Neuronal stem cell (in vitro differentiated cells): ENCODE data around the gene PPM1G.

ENCODE experiments used
- DNase-seq: peaks from one replicate; pipeline ENCODE4 v3.0.0-alpha.2; 2013; ENCODE audit warnings: low spot score
- H2AFZ ChIP-seq: one replicate; pipeline ENCODE4 v1.6.1; 2013; ENCODE audit warnings: mild to moderate bottlenecking, low read length, inconsistent platforms
- H2AK5ac ChIP-seq: 2 replicates; pipeline ENCODE4 v1.6.1; 2013; ENCODE audit warnings: low read depth, mild to moderate bottlenecking, inconsistent platforms, low read length, moderate library complexity, mixed read lengths
- H2BK120ac ChIP-seq: 2 replicates; pipeline ENCODE4 v1.6.1; 2013; ENCODE audit warnings: low read depth, mild to moderate bottlenecking, inconsistent platforms, low read length, moderate library complexity, mixed read lengths
- H2BK12ac ChIP-seq: one replicate; pipeline ENCODE4 v1.6.1; 2013; ENCODE audit warnings: low read length, inconsistent platforms
- H2BK15ac ChIP-seq: 2 replicates; pipeline ENCODE4 v1.6.1; 2013; ENCODE audit warnings: mild to moderate bottlenecking, low read length, inconsistent platforms, mixed read lengths
- H2BK5ac ChIP-seq: one replicate; pipeline ENCODE4 v1.6.1; 2013; ENCODE audit warnings: inconsistent platforms, mild to moderate bottlenecking, low read length, moderate library complexity
- H3K14ac ChIP-seq: one replicate; pipeline ENCODE4 v1.6.1; 2013; ENCODE audit warnings: low read length, inconsistent platforms
- H3K18ac ChIP-seq: 2 replicates; pipeline ENCODE4 v1.6.1; 2013; ENCODE audit warnings: low read length, inconsistent platforms
- H3K23ac ChIP-seq: 2 replicates; pipeline ENCODE4 v1.6.1; 2013; ENCODE audit warnings: low read depth, mild to moderate bottlenecking, mixed read lengths, low read length, inconsistent platforms; ENCODE audit not compliant: poor library complexity
- H3K27ac ChIP-seq: replicated peaks from 3 replicates; pipeline ENCODE4 v1.5.1; 2013; ENCODE audit warnings: low read length, inconsistent platforms
- H3K27me3 ChIP-seq, 3 experiments: 2 replicates each; pipeline ENCODE4 v1.6.1; 2013; ENCODE audit warnings: low read length in 3 of 3, mild to moderate bottlenecking in 2 of 3, inconsistent platforms in 1 of 3, low read depth in 1 of 3, mixed read lengths in 1 of 3, moderate library complexity in 1 of 3; ENCODE audit not compliant: control insufficient read depth in 3 of 3, insufficient read depth in 3 of 3
- H3K36me3 ChIP-seq, 2 donors: replicated peaks in 1 of 2; 2 replicates each; pipeline ENCODE4 v1.6.1; 2013; ENCODE audit warnings: low read length in 2 of 2; ENCODE audit not compliant: control insufficient read depth in 2 of 2, insufficient read depth in 2 of 2
- H3K4ac ChIP-seq: 2 replicates; pipeline ENCODE4 v1.6.1; 2013; ENCODE audit warnings: inconsistent platforms, mild to moderate bottlenecking, low read length, moderate library complexity
- H3K4me1 ChIP-seq, 2 donors: 1 replicate in 1 of 2; 2 replicates in 1 of 2; pipeline ENCODE4 v1.6.1; 2013; ENCODE audit warnings: low read length in 2 of 2, low read depth in 1 of 2; ENCODE audit not compliant: control insufficient read depth in 2 of 2, insufficient read depth in 1 of 2
- H3K4me2 ChIP-seq: one replicate; pipeline ENCODE4 v1.6.1; 2013; ENCODE audit warnings: mild to moderate bottlenecking, low read length, inconsistent platforms; ENCODE audit not compliant: insufficient read depth, poor library complexity, severe bottlenecking
- H3K4me3 ChIP-seq, 2 donors: 2 replicates each; pipeline ENCODE4 v1.5.1; 2013; ENCODE audit warnings: low read length in 2 of 2, mild to moderate bottlenecking in 2 of 2, inconsistent platforms in 1 of 2, moderate library complexity in 1 of 2
- H3K79me1 ChIP-seq: one replicate; pipeline ENCODE4 v1.6.1; 2013; ENCODE audit warnings: low read depth, mild to moderate bottlenecking, inconsistent platforms, low read length, moderate library complexity
- H3K9ac ChIP-seq: one replicate; pipeline ENCODE4 v1.6.1; 2013; ENCODE audit warnings: mild to moderate bottlenecking, low read depth, low read length, inconsistent platforms; ENCODE audit not compliant: poor library complexity
- H3K9me3 ChIP-seq, 2 donors: replicated peaks in 1 of 2; 2 replicates each; pipeline versions ENCODE3 to v1.6.1; 2013; ENCODE audit warnings: low read length in 2 of 2, mild to moderate bottlenecking in 2 of 2, inconsistent platforms in 1 of 2, low read depth in 1 of 2, mixed read lengths in 1 of 2, moderate library complexity in 1 of 2; ENCODE audit not compliant: control insufficient read depth in 2 of 2, insufficient read depth in 1 of 2
- H4K8ac ChIP-seq: one replicate; pipeline ENCODE4 v1.6.1; 2013; ENCODE audit warnings: low read depth, mild to moderate bottlenecking, inconsistent platforms, low read length, moderate library complexity
- H4K91ac ChIP-seq: one replicate; pipeline ENCODE4 v1.6.1; 2013; ENCODE audit warnings: low read length, low read depth, mild to moderate bottlenecking, inconsistent platforms; ENCODE audit not compliant: poor library complexity
- WGBS, 2 donors: extraction: QIAGEN DNeasy Blood & Tissue Kit; methylation state at CpG; one replicate each; pipeline ENCODE4 v1.1.7; 2013; ENCODE audit warnings: missing lambda C conversion rate in 2 of 2, mixed read lengths in 1 of 2; ENCODE audit not compliant: insufficient read length in 2 of 2, insufficient replicate concordance in 1 of 2; ENCODE audit errors: extremely low coverage in 2 of 2; 5-methylcytosine and 5-hydroxymethylcytosine counted together

PPM1G gene

GRCh38 chr2:27356382-27357181 is 52.8 kb downstream of the PPM1G start, which contains the start of gene GTF3C2:
Gene GTF3C2, minus strand, starts transcription at chr2:27356764. Its CDS starts 13,210 bp downstream, at chr2:27343554.
- DNase-seq = peak; percentile 98
- no peak within 1 kb of the TSS for H2BK120ac ChIP-seq
- peak within 1 kb of the TSS; percentile 95 to 97 for H3K4me3 ChIP-seq
- H2BK5ac ChIP-seq = peak within 1 kb of the TSS; percentile 9
- H3K27ac ChIP-seq = peak within 1 kb of the TSS; percentile 93
- peaks cover 6% of the 10 kb centered on the region for H3K79me1 ChIP-seq
- peak within 1 kb of the TSS; percentile 92 for H3K9ac ChIP-seq
- peak within 1 kb of the TSS; percentile 29 for H3K23ac ChIP-seq
- H3K18ac ChIP-seq = peak within 1 kb of the TSS; percentile 91
- no peaks in the 10 kb centered on the region for H3K27me3 ChIP-seq
- H4K8ac ChIP-seq = peak within 1 kb of the TSS; percentile 30
- peak within 1 kb of the TSS; percentile 4 for H2AK5ac ChIP-seq
- H3K9me3 ChIP-seq = peaks cover 0 to 7% of the 10 kb centered on the region in 2 donors
- H2BK12ac ChIP-seq = no peak within 1 kb of the TSS
- peak within 1 kb of the TSS; percentile 91 for H3K4me2 ChIP-seq
- H2BK15ac ChIP-seq = no peak within 1 kb of the TSS
- peak within 1 kb of the TSS; percentile 96 for H2AFZ ChIP-seq
- peaks cover 0 to 23% of the 10 kb centered on the region in 2 donors for H3K36me3 ChIP-seq
- H3K4me1 ChIP-seq = peaks cover 0 to 3% of the 10 kb centered on the region in 2 donors
- H4K91ac ChIP-seq = no peak within 1 kb of the TSS
- WGBS, 2 donors = no CpG with 5 or more reads among the region's 67 CpGs
- peak within 1 kb of the TSS; percentile 95 for H3K4ac ChIP-seq
- peak within 1 kb of the TSS; percentile 89 for H3K14ac ChIP-seq

GRCh38 chr2:27356056-27356381 is 53.4 kb downstream of the PPM1G start:
- Histone ChIP-seq H3K9me3 (peaks cover 0 to 7% of the 10 kb centered on the region in 2 donors), H2AFZ (peak overlapping the region; percentile 96), H3K27me3 (no peaks in the 10 kb centered on the region), H3K14ac (peak overlapping the region; percentile 89), H2BK5ac (peak overlapping the region; percentile 9), H3K9ac (peak overlapping the region; percentile 92), H2BK15ac (no peak overlapping the region), H4K8ac (no peak overlapping the region), H3K27ac (peak overlapping the region; percentile 93), H3K4me3 (peak overlapping the region; percentile 95 to 97), H3K23ac (peak overlapping the region; percentile 29), H2BK12ac (no peak overlapping the region), H3K4me2 (peak overlapping the region; percentile 91), H4K91ac (no peak overlapping the region), H2AK5ac (peak overlapping the region; percentile 4), H2BK120ac (no peak overlapping the region), H3K18ac (peak overlapping the region; percentile 38), H3K4ac (peak overlapping the region; percentile 95), H3K79me1 (peaks cover 7% of the 10 kb centered on the region), H3K36me3 (peaks cover 0 to 19% of the 10 kb centered on the region in 2 donors), H3K4me1 (peaks cover 0 to 3% of the 10 kb centered on the region in 2 donors)
- WGBS, 2 donors = no CpG with 5 or more reads among the region's 12 CpGs
- no peak for DNase-seq

GRCh38 chr2:27354597-27354927 is 54.8 kb downstream of the PPM1G start:
- H3K9ac ChIP-seq = no peak overlapping the region
- H4K91ac ChIP-seq = no peak overlapping the region
- peaks cover 7% of the 10 kb centered on the region for H3K79me1 ChIP-seq
- peaks cover 0 to 3% of the 10 kb centered on the region in 2 donors for H3K4me1 ChIP-seq
- no CpG with 5 or more reads among the region's 7 CpGs for WGBS, 2 donors
- H4K8ac ChIP-seq = no peak overlapping the region
- no peak overlapping the region for H2BK5ac ChIP-seq
- H3K36me3 ChIP-seq = peaks cover 2 to 23% of the 10 kb centered on the region in 2 donors
- H3K14ac ChIP-seq = no peak overlapping the region
- H2AFZ ChIP-seq = no peak overlapping the region
- H2BK15ac ChIP-seq = no peak overlapping the region
- no peak overlapping the region for H3K23ac ChIP-seq
- no peak overlapping the region for H3K4ac ChIP-seq
- no peak for DNase-seq
- no peak overlapping the region for H2BK120ac ChIP-seq
- H3K4me2 ChIP-seq = no peak overlapping the region
- no peaks in the 10 kb centered on the region for H3K27me3 ChIP-seq
- peaks cover 0 to 7% of the 10 kb centered on the region in 2 donors for H3K9me3 ChIP-seq
- H3K4me3 ChIP-seq = no peak overlapping the region
- no peak overlapping the region for H2AK5ac ChIP-seq
- no peak overlapping the region for H2BK12ac ChIP-seq
- H3K18ac ChIP-seq = no peak overlapping the region
- H3K27ac ChIP-seq = no peak overlapping the region

- H4K8ac ChIP-seq = no peak overlapping the region
- no peak overlapping the region for H2AK5ac ChIP-seq
- H3K27ac ChIP-seq = no peak overlapping the region
- H3K4me3 ChIP-seq = no peak overlapping the region
- H3K9me3 ChIP-seq = peaks cover 0 to 7% of the 10 kb centered on the region in 2 donors
- no peak overlapping the region for H3K23ac ChIP-seq
- no peaks in the 10 kb centered on the region for H3K27me3 ChIP-seq
- no peak overlapping the region for H2BK15ac ChIP-seq
- no peak overlapping the region for H4K91ac ChIP-seq
- H3K4me1 ChIP-seq = peaks cover 0 to 3% of the 10 kb centered on the region in 2 donors
- no peak overlapping the region for H2BK12ac ChIP-seq
- H2BK5ac ChIP-seq = no peak overlapping the region
- H2AFZ ChIP-seq = no peak overlapping the region
- H3K14ac ChIP-seq = no peak overlapping the region
- no peak overlapping the region for H2BK120ac ChIP-seq
- peaks cover 7% of the 10 kb centered on the region for H3K79me1 ChIP-seq
- H3K36me3 ChIP-seq = peaks cover 2 to 26% of the 10 kb centered on the region in 2 donors
- WGBS, 2 donors = no CpG with 5 or more reads among the region's 7 CpGs
- no peak for DNase-seq
- H3K4ac ChIP-seq = no peak overlapping the region
- H3K4me2 ChIP-seq = no peak overlapping the region
- H3K18ac ChIP-seq = no peak overlapping the region
- H3K9ac ChIP-seq = no peak overlapping the region
These were observed 55.4 kb downstream of the PPM1G start for GRCh38 chr2:27353762-27354596.
